Measurements from ENCODE around the gene FOXL3.
"Not testable (repeated sequence)": the region's sequence is repeated elsewhere in the genome, so short reads cannot be mapped to it uniquely, and the experiment has no call there.

DNA sequence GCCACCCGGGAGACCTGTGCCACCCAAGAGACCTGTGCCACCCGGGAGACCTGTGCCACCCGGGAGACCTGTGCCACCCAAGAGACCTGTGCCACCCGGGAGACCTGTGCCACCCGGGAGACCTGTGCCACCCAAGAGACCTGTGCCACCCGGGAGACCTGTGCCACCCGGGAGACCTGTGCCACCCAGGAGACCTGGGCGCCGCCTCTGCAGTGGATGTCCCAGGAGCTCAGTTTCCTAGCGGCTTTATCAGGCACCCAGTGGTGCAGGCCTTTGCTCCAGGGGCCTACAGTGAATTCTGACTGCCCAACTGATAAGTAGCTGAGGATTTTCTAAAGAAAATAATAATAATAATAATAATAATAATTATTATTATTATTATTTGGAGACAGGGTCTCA is 46.4 kb upstream of the FOXL3 start:
- TF ChIP-seq, protein P1, sequence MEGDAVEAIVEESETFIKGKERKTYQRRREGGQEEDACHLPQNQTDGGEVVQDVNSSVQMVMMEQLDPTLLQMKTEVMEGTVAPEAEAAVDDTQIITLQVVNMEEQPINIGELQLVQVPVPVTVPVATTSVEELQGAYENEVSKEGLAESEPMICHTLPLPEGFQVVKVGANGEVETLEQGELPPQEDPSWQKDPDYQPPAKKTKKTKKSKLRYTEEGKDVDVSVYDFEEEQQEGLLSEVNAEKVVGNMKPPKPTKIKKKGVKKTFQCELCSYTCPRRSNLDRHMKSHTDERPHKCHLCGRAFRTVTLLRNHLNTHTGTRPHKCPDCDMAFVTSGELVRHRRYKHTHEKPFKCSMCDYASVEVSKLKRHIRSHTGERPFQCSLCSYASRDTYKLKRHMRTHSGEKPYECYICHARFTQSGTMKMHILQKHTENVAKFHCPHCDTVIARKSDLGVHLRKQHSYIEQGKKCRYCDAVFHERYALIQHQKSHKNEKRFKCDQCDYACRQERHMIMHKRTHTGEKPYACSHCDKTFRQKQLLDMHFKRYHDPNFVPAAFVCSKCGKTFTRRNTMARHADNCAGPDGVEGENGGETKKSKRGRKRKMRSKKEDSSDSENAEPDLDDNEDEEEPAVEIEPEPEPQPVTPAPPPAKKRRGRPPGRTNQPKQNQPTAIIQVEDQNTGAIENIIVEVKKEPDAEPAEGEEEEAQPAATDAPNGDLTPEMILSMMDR (IDR thresholded peaks at IDR 0.05): not testable (repeated sequence)
- not testable (repeated sequence) for TF ChIP-seq POLR2A (IDR thresholded peaks at IDR 0.05)

All from right lobe of liver (tissue), 4 donors.